OCI-LY3 (cell line): ENCODE measurements around the gene CRYL1.

ENCODE experiments used
- H2AFZ ChIP-seq: fragments of 200-600, 300-600 bp; shearing (Covaris generic); 2 replicates; pipeline ENCODE4 v1.6.0; 2014; ENCODE audit warnings: antibody characterized with exemption, low read depth, low read length
- H3K27ac ChIP-seq: fragments of 200-600, 300-600 bp; sonication (generic); 2 replicates; pipeline ENCODE4 v1.5.1; 2014; ENCODE audit warnings: mild to moderate bottlenecking, low read length, moderate library complexity, mixed read lengths
- H3K27me3 ChIP-seq: fragments of 200-600, 300-600 bp; sonication (generic); 2 replicates; pipeline ENCODE4 v1.6.1; 2014; ENCODE audit warnings: low read depth, low read length, mixed read lengths
- H3K36me3 ChIP-seq: fragments of 200-600, 300-600 bp; sonication (generic); replicated peaks from 2 replicates; pipeline ENCODE3; 2014; ENCODE audit warnings: low read depth, low read length, mixed read lengths
- H3K4me1 ChIP-seq: fragments of 300-600, 200-600 bp; sonication (generic); 2 replicates; pipeline ENCODE4 v1.6.1; 2014; ENCODE audit warnings: low read length, mixed read lengths
- H3K4me2 ChIP-seq: fragments of 200-600, 300-600 bp; sonication (generic); 2 replicates; pipeline ENCODE4 v1.6.1; 2014; ENCODE audit warnings: low read length, mixed read lengths
- H3K4me3 ChIP-seq: fragments of 300-600, 200-600 bp; sonication (generic); 2 replicates; pipeline ENCODE4 v1.5.1; 2014; ENCODE audit warnings: antibody characterized with exemption, mild to moderate bottlenecking, low read length, moderate library complexity
- H3K79me2 ChIP-seq: fragments of 300-600, 200-600 bp; shearing (Covaris generic); 2 replicates; pipeline ENCODE4 v1.6.1; 2014; ENCODE audit warnings: mild to moderate bottlenecking, low read length, mixed read lengths
- H3K9ac ChIP-seq: fragments of 300-600, 200-600 bp; shearing (Covaris generic); 2 replicates; pipeline ENCODE4 v1.6.0; 2014; ENCODE audit warnings: mild to moderate bottlenecking, low read length, moderate library complexity
- H3K9me3 ChIP-seq: fragments of 200-600, 300-600 bp; shearing (Covaris generic); 2 replicates; pipeline ENCODE4 v1.6.1; 2014; ENCODE audit warnings: low read length, mixed read lengths; ENCODE audit not compliant: insufficient read depth
- H4K20me1 ChIP-seq: fragments of 200-600, 300-600 bp; sonication (generic); 2 replicates; pipeline ENCODE4 v1.6.1; 2016; ENCODE audit warnings: low read length, mixed read lengths; ENCODE audit not compliant: insufficient read depth
- CTCF ChIP-seq: fragments of 200-600, 300-600 bp; sonication (generic); IDR thresholded peaks from 2 replicates; pipeline ENCODE4 v1.5.1; 2014; ENCODE audit warnings: antibody characterized with exemption, low read length, low read depth
- EZH2phosphoT487 ChIP-seq: fragments of 200-600 bp; shearing (Covaris generic); IDR thresholded peaks from 2 replicates; pipeline ENCODE4 v1.6.1; 2018; ENCODE audit warnings: antibody characterized with exemption, mixed run types, low read depth

The CRYL1 gene

DNA sequence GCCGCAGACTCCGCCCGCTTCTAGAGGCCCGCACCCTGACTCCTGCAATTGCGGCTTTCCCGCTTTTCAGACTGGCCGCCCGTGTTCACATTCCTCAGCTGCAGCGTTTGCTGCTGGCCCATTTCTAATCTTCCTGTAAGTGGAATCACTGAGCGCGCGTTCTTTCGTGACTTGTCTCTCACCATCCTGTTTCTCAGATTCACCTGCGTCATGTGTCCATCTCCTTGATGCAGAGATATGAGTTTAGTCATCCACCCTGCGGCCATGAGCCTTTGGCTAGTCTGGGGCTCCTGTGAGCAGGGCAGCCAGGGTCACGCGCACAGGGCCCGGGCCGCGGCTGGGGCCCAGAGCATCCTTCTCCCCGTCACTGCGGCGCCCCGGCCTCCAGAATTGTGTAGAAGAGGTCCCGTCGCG is 110.0 kb downstream of the CRYL1 start:
- TF ChIP-seq EZH2phosphoT487: no peak
- no peak for TF ChIP-seq CTCF
- Histone ChIP-seq H3K4me1 (peaks cover 12% of the 10 kb centered on the region), H3K79me2 (no peaks in the 10 kb centered on the region), H3K4me2 (no peak overlapping the region), H3K36me3 (no peaks in the 10 kb centered on the region), H3K27me3 (no peaks in the 10 kb centered on the region), H2AFZ (no peak overlapping the region), H3K27ac (no peak overlapping the region), H3K9me3 (no peaks in the 10 kb centered on the region), H3K9ac (no peak overlapping the region), H4K20me1 (no peaks in the 10 kb centered on the region), H3K4me3 (no peak overlapping the region)

DNA sequence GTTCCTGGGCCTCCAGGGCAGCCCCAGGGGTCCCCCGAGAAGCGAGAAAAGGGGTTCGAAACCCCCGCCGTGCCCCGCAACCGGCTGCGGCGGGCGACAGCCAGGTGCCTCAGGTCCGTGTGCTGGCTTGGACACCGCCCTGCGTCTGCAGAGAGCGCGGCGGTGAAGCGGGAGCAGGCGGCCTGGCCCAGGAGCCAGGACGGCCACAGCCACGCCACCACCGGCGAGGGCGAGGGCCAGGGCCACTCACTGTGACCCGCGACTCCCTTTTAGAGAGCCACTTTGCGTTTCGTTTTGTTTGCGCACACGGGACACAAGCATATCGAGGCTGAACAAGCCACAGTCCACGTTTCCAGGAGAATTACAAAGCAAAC is 110.4 kb downstream of the CRYL1 start:
- Histone ChIP-seq H3K27ac (no peak overlapping the region), H4K20me1 (no peaks in the 10 kb centered on the region), H2AFZ (no peak overlapping the region), H3K4me3 (no peak overlapping the region), H3K4me2 (no peak overlapping the region), H3K4me1 (peaks cover 12% of the 10 kb centered on the region), H3K36me3 (no peaks in the 10 kb centered on the region), H3K27me3 (no peaks in the 10 kb centered on the region), H3K9me3 (no peaks in the 10 kb centered on the region), H3K79me2 (no peaks in the 10 kb centered on the region), H3K9ac (no peak overlapping the region)
- TF ChIP-seq CTCF (no peak), EZH2phosphoT487 (no peak)

DNA sequence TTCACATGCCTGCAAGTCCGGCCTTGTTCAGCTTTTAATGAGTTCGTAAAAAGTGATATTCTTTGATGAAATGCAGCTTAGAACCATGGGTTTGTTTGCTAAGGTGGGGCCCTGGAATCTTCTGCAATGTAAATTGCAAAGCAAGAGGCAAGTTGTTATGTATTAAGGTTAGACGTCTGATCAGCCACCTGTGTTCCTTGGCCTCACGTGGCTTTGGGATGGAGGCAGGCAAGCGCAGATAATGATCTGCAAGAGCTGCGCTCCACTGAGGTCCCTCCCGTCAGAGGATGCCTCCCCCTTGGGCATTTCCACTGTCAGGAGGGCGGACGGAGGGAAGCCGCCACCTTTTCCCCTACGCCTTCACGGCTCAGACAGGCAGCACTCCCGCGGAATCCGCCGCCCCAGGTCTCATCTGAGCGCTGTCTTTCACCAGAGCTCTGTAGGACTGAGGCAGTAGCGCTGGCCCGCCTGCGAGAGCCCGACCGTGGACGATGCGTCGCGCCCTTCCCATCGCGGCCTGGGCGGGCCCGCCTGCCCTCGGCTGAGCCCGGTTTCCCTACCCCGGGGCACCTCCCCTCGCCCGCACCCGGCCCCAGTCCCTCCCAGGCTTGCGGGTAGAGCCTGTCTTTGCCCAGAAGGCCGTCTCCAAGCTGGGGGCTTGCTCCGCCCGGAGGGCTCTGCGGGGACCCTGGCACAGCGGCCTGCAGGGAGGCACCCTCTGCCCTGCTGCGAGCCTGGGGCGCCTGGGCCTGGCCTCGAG is 110.9 kb downstream of the CRYL1 start:
- Histone ChIP-seq H3K9me3 (no peaks in the 10 kb centered on the region), H3K79me2 (no peaks in the 10 kb centered on the region), H3K9ac (no peak overlapping the region), H4K20me1 (no peaks in the 10 kb centered on the region), H3K27me3 (no peaks in the 10 kb centered on the region), H3K27ac (no peak overlapping the region), H3K4me1 (peaks cover 12% of the 10 kb centered on the region), H3K36me3 (no peaks in the 10 kb centered on the region), H3K4me2 (no peak overlapping the region), H3K4me3 (no peak overlapping the region), H2AFZ (no peak overlapping the region)
- TF ChIP-seq CTCF: no peak
- no peak for TF ChIP-seq EZH2phosphoT487

DNA sequence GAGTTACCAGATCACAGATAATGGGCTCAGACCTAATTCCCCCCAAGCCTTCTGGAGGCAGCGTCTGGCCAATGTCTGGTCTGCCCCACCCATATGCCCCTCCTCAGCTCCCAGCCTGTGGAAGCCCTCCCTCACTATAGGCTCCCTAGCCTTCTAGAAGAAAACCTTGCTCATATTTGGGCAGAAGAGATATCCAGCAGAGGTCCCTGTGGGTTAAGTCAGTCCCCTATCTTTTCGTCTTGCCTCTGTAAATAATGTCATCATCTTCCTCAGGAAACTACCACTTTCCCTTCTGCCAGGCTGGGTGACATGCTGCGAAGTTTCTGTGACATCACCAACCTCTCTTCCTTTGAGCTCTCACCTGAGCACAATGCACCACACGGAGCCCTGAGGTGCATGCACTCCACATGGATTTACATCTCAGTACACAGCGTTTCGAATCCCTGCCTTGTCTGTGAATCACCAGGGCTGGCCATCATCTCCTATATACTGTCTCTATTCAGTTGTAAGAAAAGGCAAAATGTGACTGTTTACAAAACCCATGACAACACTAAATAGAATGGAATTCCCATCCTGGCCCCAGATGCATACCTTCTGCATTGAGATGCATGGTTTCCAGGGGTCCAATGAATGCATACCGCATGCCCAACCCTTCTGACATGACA is 112.8 kb downstream of the CRYL1 start:
- H3K4me3 ChIP-seq: no peak overlapping the region
- H4K20me1 ChIP-seq: no peaks in the 10 kb centered on the region
- no peaks in the 10 kb centered on the region for H3K36me3 ChIP-seq
- no peak overlapping the region for H3K9ac ChIP-seq
- H2AFZ ChIP-seq: no peak overlapping the region
- H3K27ac ChIP-seq: no peak overlapping the region
- no peak overlapping the region for H3K4me2 ChIP-seq
- H3K9me3 ChIP-seq: no peaks in the 10 kb centered on the region
- TF ChIP-seq CTCF (no peak), EZH2phosphoT487 (no peak)
- H3K27me3 ChIP-seq: no peaks in the 10 kb centered on the region
- peaks cover 12% of the 10 kb centered on the region for H3K4me1 ChIP-seq
- no peaks in the 10 kb centered on the region for H3K79me2 ChIP-seq
